Right cardiac atrium (tissue), 5 donors: ENCODE results near the gene TMEM80. TPM values are rescaled to one million over a fixed set of nuclear protein-coding genes. Genes with fewer than 3 reads are reported as not detected.
"Not testable (repeated sequence)": the region's sequence is repeated elsewhere in the genome, so short reads cannot be mapped to it uniquely, and the experiment has no call there.

Experiments
- ATAC-seq, 2 donors: fragments of 200-7000 bp; cut with Tn5 transposase; one replicate each; pipeline versions ENCODE4 v1.8.0 to v1.9.1; 2020; ENCODE audit warnings: moderate library complexity in 2 of 2, mild to moderate bottlenecking in 1 of 2
- DNase-seq, 3 donors: peaks; one replicate each; pipeline ENCODE4 v3.0.0-alpha.2; 2020
- H3K27ac ChIP-seq: one replicate; pipeline ENCODE4 v1.5.1; 2013; ENCODE audit warnings: mild to moderate bottlenecking, low read length, control low read depth, moderate library complexity
- H3K27me3 ChIP-seq: one replicate; pipeline ENCODE4 v1.6.1; 2013; ENCODE audit not compliant: control insufficient read depth, insufficient read depth
- H3K4me1 ChIP-seq: one replicate; pipeline ENCODE4 v1.6.1; 2013; ENCODE audit warnings: low read length; ENCODE audit not compliant: control insufficient read depth, insufficient read depth
- H3K4me3 ChIP-seq: one replicate; pipeline ENCODE4 v1.5.1; 2013; ENCODE audit warnings: low read length, control low read depth
- H3K9me3 ChIP-seq: one replicate; pipeline ENCODE4 v1.6.1; 2013; ENCODE audit warnings: low read length; ENCODE audit not compliant: control insufficient read depth
- WGBS: extraction: QIAGEN DNeasy Blood & Tissue Kit; methylation state at CpG from one replicate; pipeline ENCODE4 v1.1.7; 2013; 5-methylcytosine and 5-hydroxymethylcytosine counted together
- intact Hi-C, 4 donors: fragments of 100-400 bp; cut with DNase I; formaldehyde crosslinking; loops; one replicate each; pipeline versions ENCODE4 v1.11.0 to v1.14.0; 2022 to 2023
- long read RNA-seq, 4 donors: library from polyadenylated mRNA; unstranded; transcript quantifications; one replicate each; pipeline ENCODE4 v2.0.0, GENCODE V29; 2020 to 2021
- polyA plus RNA-seq: library from polyadenylated mRNA; stranded (reverse); fragments of 200-250 nt; gene quantifications from one replicate; pipeline ENCODE4 v1.2.3, GENCODE V29; 2013
- total RNA-seq, 4 donors: library from RNA; stranded (reverse); fragmentation: NEBNext Ultra II Directional; extraction: Animal tissue kit (Norgen Biotek cat#: 25700); gene quantifications; one replicate each; pipeline ENCODE4 v1.2.1, GENCODE V29; 2021
- donor health status: healthy with polysubstance abuse.
- donor health status: DM: no; HTN: yes; CAD: no.
- donor health status: DM: no; HTN: no; CAD: no.
- donor health status: DM: no; HTN: yes; CAD: no; lungs with severe emphysema.
- donor health status: DM: yes; HTN: yes; CAD: no.

TMEM80 gene
- total RNA-seq (10 to 100 TPM; 12.6 to 16.4 (median 14.3) TPM), polyA plus RNA-seq (17.6 TPM)
- long read RNA-seq, donor 1, partial matches to known transcripts = 1 of 28 reads
- long read RNA-seq, donor 1, other reads (novel, unspliced or antisense) = 27 of 28 reads
- long read RNA-seq, donor 2, partial matches to known transcripts = 5 of 11 reads
- long read RNA-seq, donor 2, other reads (novel, unspliced or antisense) = 6 of 11 reads
- long read RNA-seq, donor 3, partial matches to known transcripts = 4 of 25 reads
- long read RNA-seq, donor 3, other reads (novel, unspliced or antisense) = 21 of 25 reads
- long read RNA-seq, donor 4, partial matches to known transcripts = 7 of 14 reads
- long read RNA-seq, donor 4, other reads (novel, unspliced or antisense) = 7 of 14 reads

DNA sequence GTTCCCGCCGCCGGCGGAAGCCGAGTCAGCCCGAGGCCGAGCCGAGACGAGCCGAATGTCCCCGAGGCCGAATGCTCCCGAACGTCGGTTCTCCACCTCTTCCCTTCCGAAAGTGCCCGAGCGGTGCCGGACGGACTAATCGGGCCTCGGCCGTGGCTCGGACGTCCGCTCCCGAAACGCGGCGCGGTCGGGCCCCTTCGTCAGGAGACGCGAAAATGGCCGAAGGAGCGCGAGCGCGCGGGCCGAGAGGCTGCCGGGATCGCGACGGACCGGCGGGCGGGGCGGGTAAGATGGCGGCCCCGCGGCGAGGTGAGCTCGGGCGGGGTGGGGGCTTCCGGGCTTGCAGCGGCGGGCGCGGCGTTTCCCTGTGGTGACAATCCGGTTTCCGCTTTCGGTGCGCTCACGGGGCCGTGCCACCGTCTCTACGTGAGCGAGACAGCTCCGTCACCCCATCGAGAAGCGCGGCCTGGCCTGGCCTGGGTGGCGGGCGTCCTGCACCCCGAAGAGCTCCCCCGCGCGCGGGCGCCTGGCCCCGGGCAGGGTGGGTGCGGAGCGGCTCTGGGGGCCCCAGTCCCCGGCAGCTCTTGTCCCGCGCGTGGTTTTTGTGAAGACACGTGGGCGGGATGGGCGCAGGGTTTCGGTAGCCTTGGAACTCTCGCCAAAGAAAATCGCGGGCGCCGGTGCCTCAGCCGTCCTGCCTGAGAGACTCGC is at the start of gene TMEM80:
TMEM80 (plus strand) TSS at position 279 of the 711 bp plus-strand sequence; CDS start at position 291, 12 bp downstream.
- intact Hi-C loops = no loop called here

DNA sequence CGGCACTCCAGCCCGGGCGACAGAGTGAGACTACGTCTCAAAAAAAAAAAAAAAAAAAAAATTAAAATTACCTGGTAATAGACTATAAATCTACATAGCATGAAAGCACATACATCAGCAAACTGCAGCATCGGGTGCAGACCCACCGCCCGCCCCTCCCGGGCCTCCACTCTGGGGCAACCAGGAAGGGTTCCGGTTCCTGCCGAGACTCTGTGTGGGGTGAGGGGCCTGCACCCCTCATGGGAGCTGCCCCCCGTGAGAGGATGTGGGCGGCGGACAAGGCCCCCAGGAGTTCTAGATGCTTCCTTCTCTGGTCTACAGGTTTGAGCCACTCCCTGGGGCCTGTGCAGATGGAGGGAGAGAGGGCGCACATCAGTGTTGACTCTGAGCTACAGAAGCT is 49.4 kb upstream of the TMEM80 start:
- Histone ChIP-seq H3K27ac (no peak overlapping the region), H3K4me1 (no peaks in the 10 kb centered on the region), H3K27me3 (no peaks in the 10 kb centered on the region), H3K9me3 (no peaks in the 10 kb centered on the region), H3K4me3 (no peak overlapping the region)
- no peak for ATAC-seq
- DNase-seq = peak in 1 of 3 donors; percentile 36
- 84% methylated on average over 14 of the region's 14 CpGs for WGBS
- intact Hi-C loops = no loop called here

More for the DNA sequence above, at the start of gene TMEM80:
- ATAC-seq (peak; percentile 92 to 94), DNase-seq (peak; percentile 100)
- no peaks in the 10 kb centered on the region for H3K9me3 ChIP-seq
- no peaks in the 10 kb centered on the region for H3K27me3 ChIP-seq
- WGBS = under 1% methylated on average over 101 of the region's 101 CpGs
- H3K4me3 ChIP-seq = peak within 1 kb of the TSS; percentile 80
- peaks cover 6% of the 10 kb centered on the region for H3K4me1 ChIP-seq
- peak within 1 kb of the TSS; percentile 99 for H3K27ac ChIP-seq

DNA sequence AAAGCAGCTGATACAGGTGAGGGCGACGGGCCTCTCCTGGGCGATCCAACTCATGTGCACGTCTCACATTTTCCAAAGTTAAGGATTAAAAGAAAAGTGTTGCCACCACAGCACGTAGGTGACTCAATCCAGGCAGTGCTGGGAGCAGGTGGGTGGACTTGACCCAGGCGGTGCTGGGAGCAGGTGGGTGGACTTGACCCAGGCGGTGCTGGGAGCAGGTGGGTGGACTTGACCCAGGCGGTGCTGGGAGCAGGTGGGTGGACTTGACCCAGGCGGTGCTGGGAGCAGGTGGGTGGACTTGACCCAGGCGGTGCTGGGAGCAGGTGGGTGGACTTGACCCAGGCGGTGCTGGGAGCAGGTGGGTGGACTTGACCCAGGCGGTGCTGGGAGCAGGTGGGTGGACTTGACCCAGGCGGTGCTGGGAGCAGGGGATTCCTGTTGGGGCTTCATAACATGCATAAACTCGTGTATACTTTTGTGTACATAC is 47.9 kb upstream of the TMEM80 start:
- H3K27ac ChIP-seq, ATAC-seq, DNase-seq, H3K9me3 ChIP-seq, H3K27me3 ChIP-seq, H3K4me1 ChIP-seq, intact Hi-C loops, H3K4me3 ChIP-seq: not testable (repeated sequence)
- 92% methylated on average over 10 of the region's 14 CpGs for WGBS

DNA sequence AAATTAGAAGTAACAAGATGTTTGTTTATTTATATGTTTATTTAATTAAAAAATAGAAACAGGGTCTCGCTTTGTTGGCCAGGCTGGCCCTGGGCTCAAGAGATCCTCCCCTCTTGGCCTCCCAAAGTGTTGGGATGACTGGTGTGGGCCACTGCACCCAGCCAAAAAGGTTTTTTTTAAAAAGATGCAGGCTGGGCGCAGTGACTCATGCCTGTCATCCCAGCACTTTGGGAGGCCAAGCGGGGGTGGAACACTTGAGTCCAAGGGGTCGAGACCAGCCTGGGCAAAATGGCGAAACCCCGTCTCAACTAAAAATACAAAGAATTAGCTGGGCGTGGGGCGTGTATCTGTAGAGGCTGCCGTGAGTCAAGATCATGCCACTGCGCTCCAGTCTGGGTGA is 45.1 kb upstream of the TMEM80 start:
- Histone ChIP-seq H3K9me3 (no peaks in the 10 kb centered on the region), H3K27me3 (no peaks in the 10 kb centered on the region), H3K27ac (no peak overlapping the region), H3K4me3 (no peak overlapping the region), H3K4me1 (no peaks in the 10 kb centered on the region)
- intact Hi-C loops = no loop called here
- ATAC-seq (no peak), DNase-seq (no peak)
- 96% methylated on average over 10 of the region's 10 CpGs for WGBS

DNA sequence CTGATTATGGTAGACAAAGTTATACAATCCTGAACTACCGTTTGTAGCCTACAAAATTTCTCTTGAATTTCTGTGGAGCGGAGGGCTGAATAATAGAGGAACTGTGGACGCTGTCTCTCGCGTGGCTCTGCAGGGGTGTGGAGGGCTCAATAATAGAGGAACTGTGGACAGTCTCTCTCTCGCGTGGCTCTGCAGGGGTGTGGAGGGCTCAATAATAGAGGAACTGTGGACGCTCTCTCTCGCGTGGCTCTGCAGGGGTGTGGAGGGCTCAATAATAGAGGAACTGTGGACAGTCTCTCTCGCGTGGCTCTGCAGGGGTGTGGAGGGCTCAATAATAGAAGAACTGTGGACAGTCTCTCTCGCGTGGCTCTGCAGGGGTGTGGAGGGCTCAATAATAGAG is 42.5 kb upstream of the TMEM80 start:
- H3K4me1 ChIP-seq, ATAC-seq, intact Hi-C loops, H3K27ac ChIP-seq, H3K4me3 ChIP-seq, H3K9me3 ChIP-seq, H3K27me3 ChIP-seq: not testable (repeated sequence)
- 93% methylated on average over 14 of the region's 14 CpGs for WGBS
- peak in 1 of 3 donors; percentile 14 for DNase-seq

DNA sequence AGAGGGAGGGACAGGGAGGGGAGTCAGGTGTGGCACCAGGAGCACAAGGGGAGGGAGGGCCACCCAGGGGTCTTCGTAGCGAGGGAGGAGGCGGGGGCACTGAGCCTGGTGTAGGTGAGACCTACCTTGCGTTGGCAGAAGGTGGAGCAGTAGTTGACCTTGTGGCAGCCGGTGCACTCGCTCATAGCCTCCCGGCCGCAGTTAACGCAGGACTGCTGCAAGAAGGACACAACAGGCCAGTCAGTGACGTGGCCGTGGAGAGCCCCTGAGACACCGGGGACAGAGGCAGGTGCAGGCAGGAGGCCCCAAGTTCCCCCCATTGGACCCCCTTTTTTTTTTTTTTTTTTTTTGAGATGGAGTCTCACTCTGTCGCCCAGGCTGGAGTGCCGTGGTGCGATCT is 41.8 kb upstream of the TMEM80 start:
- H3K4me1 ChIP-seq = no peaks in the 10 kb centered on the region
- no peak overlapping the region for H3K27ac ChIP-seq
- no peak overlapping the region for H3K4me3 ChIP-seq
- no peaks in the 10 kb centered on the region for H3K27me3 ChIP-seq
- WGBS = 87% methylated on average over 15 of the region's 15 CpGs
- peak in 1 of 2 donors; percentile 25 for ATAC-seq
- intact Hi-C loops = no loop called here
- peak in 1 of 3 donors; percentile 32 for DNase-seq
- no peaks in the 10 kb centered on the region for H3K9me3 ChIP-seq

DNA sequence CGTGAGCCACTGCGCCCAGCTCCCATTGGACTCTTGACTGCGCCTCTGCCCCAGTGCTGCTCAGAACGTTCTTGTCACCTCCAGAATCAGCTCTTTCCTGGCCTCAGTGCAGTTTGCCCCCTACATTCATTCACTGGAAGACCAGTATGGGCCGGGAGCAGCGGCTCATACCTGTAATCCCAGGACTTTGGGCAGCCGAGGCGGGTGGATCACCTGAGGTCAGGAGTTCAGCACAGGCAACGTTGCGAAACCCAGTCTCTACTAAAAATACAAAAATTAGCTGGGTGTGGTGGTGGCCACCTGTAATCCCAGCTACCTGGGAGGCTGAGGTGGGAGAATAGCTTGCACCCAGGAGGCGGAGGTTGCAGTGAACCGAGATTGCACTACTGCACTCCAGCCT is 41.2 kb upstream of the TMEM80 start:
- H3K4me1 ChIP-seq, intact Hi-C loops, H3K9me3 ChIP-seq, H3K4me3 ChIP-seq, H3K27ac ChIP-seq, ATAC-seq, H3K27me3 ChIP-seq: not testable (repeated sequence)
- WGBS = 95% methylated on average over 12 of the region's 12 CpGs
- DNase-seq = peak in 1 of 3 donors; percentile 19

DNA sequence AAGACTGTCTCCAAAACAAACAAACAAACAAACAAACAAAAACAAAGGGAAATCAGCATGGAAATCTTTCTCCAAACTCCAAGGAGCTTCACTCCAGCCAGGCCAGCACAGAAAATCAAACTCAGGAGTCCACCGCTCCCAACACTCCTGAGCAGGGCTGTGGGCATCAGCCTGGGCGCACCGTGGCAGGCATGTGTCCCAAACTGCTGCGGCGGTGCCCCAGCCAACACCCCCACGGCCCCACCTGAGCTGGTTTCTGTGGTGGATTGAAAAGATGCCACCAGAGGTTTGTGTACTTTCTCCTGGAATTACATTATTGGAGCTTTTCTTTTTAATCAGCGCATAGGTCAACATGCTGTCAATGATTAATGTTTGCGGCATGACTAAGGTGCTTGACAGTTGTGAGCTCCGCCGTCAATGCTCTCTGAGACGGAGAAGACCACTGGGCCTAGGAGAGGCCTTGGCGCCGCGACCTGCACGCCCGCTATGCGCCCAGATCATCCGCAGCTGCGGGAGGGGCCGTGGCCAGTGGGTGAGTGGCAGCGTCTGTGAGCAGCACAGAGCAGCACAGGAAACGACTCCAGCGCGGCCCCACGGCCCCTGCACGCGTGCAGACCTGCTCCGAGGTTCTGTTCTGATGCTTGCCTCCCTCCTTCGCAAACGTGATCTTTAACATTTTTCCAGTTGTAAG is 40.4 kb upstream of the TMEM80 start:
- Histone ChIP-seq H3K9me3 (no peaks in the 10 kb centered on the region), H3K4me3 (no peak overlapping the region), H3K27ac (no peak overlapping the region), H3K27me3 (no peaks in the 10 kb centered on the region), H3K4me1 (no peaks in the 10 kb centered on the region)
- WGBS = 91% methylated on average over 30 of the region's 30 CpGs
- intact Hi-C loops = no loop called here
- peak in 2 of 3 donors; percentile 24 to 32 for DNase-seq
- peak in 1 of 2 donors; percentile 23 for ATAC-seq

DNA sequence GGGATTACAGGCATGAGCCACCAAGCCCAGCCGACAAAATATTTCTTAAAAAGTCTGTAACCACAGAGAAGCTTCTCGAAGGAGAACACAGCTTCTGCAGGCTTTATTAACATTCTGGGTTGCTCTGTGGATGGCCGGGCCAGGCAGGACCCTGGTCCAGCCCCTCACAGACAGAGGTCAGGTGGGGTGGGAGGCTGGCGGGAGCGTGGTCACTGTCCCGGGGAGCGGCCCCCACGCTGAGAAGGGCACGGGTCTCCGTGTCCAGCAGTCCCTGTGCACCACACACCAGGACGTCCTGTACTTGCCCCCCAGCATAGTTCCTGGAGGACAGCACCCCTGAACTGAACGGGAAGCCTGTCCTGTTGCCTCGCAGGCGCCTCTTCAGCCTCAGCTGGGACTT is 39.2 kb upstream of the TMEM80 start:
- Histone ChIP-seq H3K4me1 (no peaks in the 10 kb centered on the region), H3K27me3 (no peaks in the 10 kb centered on the region), H3K27ac (no peak overlapping the region), H3K4me3 (no peak overlapping the region), H3K9me3 (no peaks in the 10 kb centered on the region)
- ATAC-seq (no peak), DNase-seq (peak in 1 of 3 donors; percentile 50)
- WGBS = 89% methylated on average over 14 of the region's 14 CpGs
- intact Hi-C loops = no loop called here

DNA sequence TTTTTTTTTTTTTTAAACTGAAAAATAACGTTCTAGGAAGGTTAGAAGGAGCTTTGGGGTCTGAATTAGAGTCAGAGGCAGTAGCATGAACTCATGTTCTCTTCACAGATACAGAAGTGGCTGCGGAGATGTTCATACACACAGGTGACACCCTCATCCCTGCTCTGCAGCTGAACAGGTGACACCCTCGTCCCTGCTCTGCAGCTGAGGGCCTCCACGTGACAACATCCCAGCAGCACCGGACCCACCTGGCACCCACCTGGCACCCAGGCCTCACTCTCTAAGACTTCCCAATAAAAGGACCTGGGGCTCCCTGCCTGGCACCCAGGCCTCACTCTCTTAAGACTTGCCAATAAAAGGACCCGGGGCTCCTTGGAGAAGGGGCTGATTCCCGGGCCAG is 38.8 kb upstream of the TMEM80 start:
- Histone ChIP-seq H3K4me3 (no peak overlapping the region), H3K27ac (no peak overlapping the region), H3K4me1 (no peaks in the 10 kb centered on the region), H3K9me3 (no peaks in the 10 kb centered on the region), H3K27me3 (no peaks in the 10 kb centered on the region)
- ATAC-seq (no peak), DNase-seq (peak in 1 of 3 donors; percentile 33)
- WGBS = 90% methylated on average over 7 of the region's 7 CpGs
- intact Hi-C loops = no loop called here

DNA sequence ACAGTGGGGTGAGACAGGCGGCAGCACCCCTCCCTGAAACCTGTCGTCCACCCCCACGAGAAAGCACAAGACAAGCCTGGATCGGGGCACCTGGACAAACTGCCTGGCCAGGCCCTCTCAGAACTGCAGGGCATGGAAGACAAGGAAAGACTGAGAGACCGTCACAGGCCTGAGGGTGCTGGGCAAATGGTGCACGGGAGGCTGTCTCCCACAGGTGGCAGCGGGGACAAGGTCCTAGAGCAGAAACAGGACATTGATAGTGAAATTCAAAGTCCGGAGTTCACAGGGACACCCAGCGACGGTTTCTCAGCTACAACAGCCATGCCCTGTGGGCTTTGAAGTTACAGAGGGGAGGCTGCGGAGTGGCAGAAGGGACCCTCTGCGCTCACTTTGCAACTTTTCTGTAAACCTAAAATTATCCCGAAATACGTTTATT is 37.9 kb upstream of the TMEM80 start:
- WGBS = 89% methylated on average over 14 of the region's 14 CpGs
- intact Hi-C loops = no loop called here
- Histone ChIP-seq H3K27me3 (no peaks in the 10 kb centered on the region), H3K9me3 (no peaks in the 10 kb centered on the region), H3K4me1 (no peaks in the 10 kb centered on the region), H3K4me3 (no peak overlapping the region), H3K27ac (no peak overlapping the region)
- DNase-seq (no peak), ATAC-seq (no peak)
